Right lobe of liver (tissue), 4 donors: ENCODE results near the gene EXOSC1.

Source experiments
- CTCF ChIP-seq, 4 donors: fragments of 200-600 bp in 3 of 4; fragments of 450-650 bp in 1 of 4; IDR thresholded peaks; one replicate each; pipeline versions ENCODE4 v1.5.1 to v1.8.0; 2016 to 2022; ENCODE audit warnings: antibody characterized with exemption in 4 of 4, mild to moderate bottlenecking in 2 of 4
- POLR2A ChIP-seq: fragments of 450-650 bp; IDR thresholded peaks from one replicate; pipeline ENCODE4 v1.6.1; 2017; ENCODE audit warnings: antibody characterized with exemption, mild to moderate bottlenecking
- donor health status: DM: no; HTN: no; CAD: no.
- donor health status: DM: no; HTN: no; CAD: no.
- donor health status: DM: no; HTN: yes; CAD: no.

- TF ChIP-seq POLR2A (no peak), CTCF (IDR thresholded peaks at IDR 0.05) (no peak)
Observed at GRCh38 chr10:97400665-97401454, 44.9 kb downstream of the EXOSC1 start, which contains the start of gene RRP12.
